Endothelial cell of umbilical vein (primary cell): ENCODE data around the gene ZNF644. TPM values are rescaled to one million over a fixed set of nuclear protein-coding genes. Genes with fewer than 3 reads are reported as not detected.

Experiments used
- BruUV-seq: library from RNA; stranded (reverse); fragments of 400-500 nt; replicated peaks from 2 replicates; lab custom pipeline; 2021; lab: Mats Ljungman, UMichigan
- CTCF ChIA-PET: fragments of 300-600, 350-600 bp; sonication (Branson Sonifier 250); formaldehyde crosslinking; loops from one replicate; lab custom pipeline; 2021; ENCODE audit warnings: antibody characterized with exemption, inconsistent platforms; lab: Charles Lee
- POLR2A ChIA-PET: fragments of 300-600, 350-600 bp; sonication (Branson Sonifier 250); formaldehyde crosslinking; loops from one replicate; lab custom pipeline; 2021; ENCODE audit warnings: antibody characterized with exemption, inconsistent platforms; lab: Charles Lee
- DNase-seq: peaks from one replicate; pipeline ENCODE4 v3.0.0-alpha.2; 2011; ENCODE audit warnings: low read depth, low spot score
- FAIRE-seq: peaks from 2 replicates; lab custom pipeline; 2011; peaks lifted over from hg19 to GRCh38; lab: Jason Lieb, UNC
- H2AFZ ChIP-seq: 2 replicates; pipeline ENCODE4 v1.6.0; 2012; ENCODE audit warnings: low read depth, low read length, control low read depth, inconsistent platforms
- H3K27ac ChIP-seq: 2 replicates; pipeline ENCODE4 v1.5.1; 2011; ENCODE audit warnings: low read depth, mild to moderate bottlenecking, control low read depth, low read length, moderate library complexity; ENCODE audit not compliant: insufficient read depth
- H3K27me3 ChIP-seq, 2 experiments: 2 replicates each; pipeline versions ENCODE4 v1.6.0 to v1.6.1; 2011; ENCODE audit warnings: low read length in 2 of 2, mixed read lengths in 1 of 2; ENCODE audit not compliant: control insufficient read depth in 2 of 2, insufficient read depth in 2 of 2
- H3K36me3 ChIP-seq, 2 experiments: 2 replicates in 1 of 2; 3 replicates in 1 of 2; pipeline ENCODE4 v1.5.1; 2011; ENCODE audit warnings: low read length in 2 of 2, mild to moderate bottlenecking in 1 of 2, moderate library complexity in 1 of 2; ENCODE audit not compliant: control insufficient read depth in 2 of 2, insufficient read depth in 2 of 2; ENCODE audit errors: extremely low read depth in 1 of 2
- H3K4me1 ChIP-seq: 3 replicates; pipeline ENCODE4 v1.5.1; 2011; ENCODE audit warnings: mild to moderate bottlenecking, low read length; ENCODE audit not compliant: control insufficient read depth, insufficient read depth; ENCODE audit errors: extremely low read depth
- H3K4me2 ChIP-seq: 2 replicates; pipeline ENCODE4 v1.6.1; 2011; ENCODE audit warnings: low read length, control low read depth, mixed read lengths; ENCODE audit not compliant: insufficient read depth
- H3K4me3 ChIP-seq, 3 experiments: fragments of 200-600 bp in 1 of 3; sonication (generic), shearing (Covaris generic) in 1 of 3; replicated peaks in 1 of 3; 2 replicates each; pipeline ENCODE4 v1.5.1; 2011 to 2016; ENCODE audit warnings: control low read depth in 3 of 3, low read length in 3 of 3, mild to moderate bottlenecking in 2 of 3, inconsistent platforms in 1 of 3, low read depth in 1 of 3, moderate library complexity in 1 of 3; ENCODE audit not compliant: insufficient read depth in 1 of 3
- H3K79me2 ChIP-seq: 2 replicates; pipeline ENCODE4 v1.6.0; 2012; ENCODE audit warnings: low read length, inconsistent platforms; ENCODE audit not compliant: control insufficient read depth, insufficient read depth
- H3K9ac ChIP-seq: replicated peaks from 2 replicates; pipeline ENCODE3; 2011; ENCODE audit warnings: low read length, control low read depth; ENCODE audit not compliant: insufficient read depth; ENCODE audit errors: extremely low read depth
- H3K9me1 ChIP-seq: replicated peaks from 3 replicates; pipeline ENCODE4 v1.6.0; 2011; ENCODE audit warnings: mild to moderate bottlenecking, low read length; ENCODE audit not compliant: control insufficient read depth, insufficient read depth; ENCODE audit errors: extremely low read depth
- H3K9me3 ChIP-seq: replicated peaks from 2 replicates; pipeline ENCODE4 v1.5.1; 2012; ENCODE audit warnings: low read length, inconsistent platforms; ENCODE audit not compliant: control insufficient read depth, insufficient read depth
- H4K20me1 ChIP-seq: replicated peaks from 2 replicates; pipeline ENCODE3; 2011; ENCODE audit warnings: mild to moderate bottlenecking, low read length; ENCODE audit not compliant: control insufficient read depth, insufficient read depth; ENCODE audit errors: extremely low read depth
- CTCF ChIP-seq, 2 donors: IDR thresholded peaks; 1 replicate in 1 of 2; 2 replicates in 1 of 2; pipeline ENCODE4 v1.5.1; 2011; ENCODE audit warnings: low read length in 2 of 2, mild to moderate bottlenecking in 2 of 2, moderate library complexity in 2 of 2, control low read depth in 1 of 2, inconsistent platforms in 1 of 2, low read depth in 1 of 2; ENCODE audit not compliant: insufficient read depth in 1 of 2; ENCODE audit errors: extremely low read depth in 1 of 2
- EZH2 ChIP-seq: IDR thresholded peaks from 2 replicates; pipeline ENCODE4 v1.6.1; 2012; ENCODE audit warnings: borderline replicate concordance, low read depth, mild to moderate bottlenecking, moderate library complexity, low read length, inconsistent platforms; ENCODE audit not compliant: severe bottlenecking
- FOS ChIP-seq: IDR thresholded peaks from 2 replicates; pipeline ENCODE4 v1.6.1; 2011; ENCODE audit warnings: mild to moderate bottlenecking, low read length, moderate library complexity, borderline replicate concordance; ENCODE audit not compliant: insufficient read depth
- GATA2 ChIP-seq: IDR thresholded peaks from 2 replicates; pipeline ENCODE4 v1.7.0; 2011; ENCODE audit warnings: low read depth, mild to moderate bottlenecking, moderate library complexity, mixed read lengths, low read length; ENCODE audit not compliant: insufficient read length, insufficient read depth
- JUN ChIP-seq: IDR thresholded peaks from 2 replicates; pipeline ENCODE4 v1.6.1; 2011; ENCODE audit warnings: borderline replicate concordance, low read depth; ENCODE audit not compliant: insufficient read length, insufficient read depth
- MAX ChIP-seq: IDR thresholded peaks from 2 replicates; pipeline ENCODE4 v1.6.1; 2011; ENCODE audit not compliant: insufficient read depth, insufficient read length
- MYC ChIP-seq: IDR thresholded peaks from one replicate; pipeline ENCODE4 v1.6.1; 2011; ENCODE audit warnings: mild to moderate bottlenecking, low read depth, low read length
- POLR2A ChIP-seq: IDR thresholded peaks from 2 replicates; pipeline ENCODE4 v1.6.1; 2012; ENCODE audit warnings: low read depth, mild to moderate bottlenecking, control low read depth, low read length
- POLR2AphosphoS5 ChIP-seq: IDR thresholded peaks from 2 replicates; pipeline ENCODE4 v1.6.1; 2012; ENCODE audit warnings: low read depth, mild to moderate bottlenecking, control low read depth, low read length, moderate library complexity; ENCODE audit not compliant: insufficient read depth
- dilution Hi-C: fragments of 300-500 bp; cut with MboI; formaldehyde crosslinking; loops from one replicate; pipeline ENCODE4 v1.15.0; 2019; ENCODE audit warnings: low sequenced_read_pairs; ENCODE audit not compliant: extremely low pct_ligation_motif_present
- intact Hi-C: fragments of 100-400 bp; cut with micrococcal nuclease; formaldehyde crosslinking; loops from one replicate; pipeline ENCODE4 v1.10.0; 2022
- polyA plus RNA-seq, 4 experiments: library from polyadenylated mRNA; depleted of rRNA in 3 of 4; stranded (reverse) in 3 of 4; unstranded in 1 of 4; fragments of >200 nt; gene quantifications; 2 replicates each; pipeline versions ENCODE4 v1.2.1 to v1.2.3, GENCODE V29; 2011 to 2012; ENCODE audit warnings: missing spikeins in 1 of 4
- total RNA-seq: library from RNA; stranded (reverse); gene quantifications from 2 replicates; pipeline ENCODE4 v1.2.3, GENCODE V29; 2021

ZNF644 gene
- total and polyA plus RNA-seq, 2 donors (not counting 3 experiments of a cell fraction or from before 2014, with no cell fraction given): 7.2 to 47.0 TPM

GRCh38 chr1:90924982-90925381, 96.9 kb downstream of the ZNF644 start:
- Histone ChIP-seq H3K27ac (no peak overlapping the region), H4K20me1 (peaks cover 5% of the 10 kb centered on the region), H3K9ac (no peak overlapping the region), H3K79me2 (peaks cover 78% of the 10 kb centered on the region), H3K4me3 (no peak overlapping the region), H3K4me2 (no peak overlapping the region), H3K36me3 (no peaks in the 10 kb centered on the region), H2AFZ (no peak overlapping the region), H3K9me1 (no peaks in the 10 kb centered on the region), H3K4me1 (no peaks in the 10 kb centered on the region), H3K27me3 (no peaks in the 10 kb centered on the region), H3K9me3 (no peaks in the 10 kb centered on the region)
- POLR2A ChIA-PET: no interaction called here
- intact Hi-C loops: no loop called here
- TF ChIP-seq MAX (no peak), MYC (no peak)
- CTCF ChIA-PET: no interaction called here
- FAIRE-seq: no peak
- no TSS peak for BruUV-seq
- DNase-seq: no peak
- dilution Hi-C loops: no loop called here

- DNase-seq (no peak), FAIRE-seq (no peak)
- TF ChIP-seq POLR2AphosphoS5: no peak
- no peak for TF ChIP-seq EZH2
- no peak for TF ChIP-seq CTCF (IDR thresholded peaks at IDR 0.05; ENCODE audit: extremely low read depth in 1 of 2, insufficient read depth in 1 of 2, low read depth in 1 of 2, low read length in 2 of 2)
- TF ChIP-seq MAX: no peak
- no peak for TF ChIP-seq FOS
- no peak for TF ChIP-seq POLR2A
- TF ChIP-seq GATA2: no peak
- no peak for TF ChIP-seq JUN
- TF ChIP-seq MYC: no peak
- no peaks in the 10 kb centered on the region for H3K9me1 ChIP-seq
- no peaks in the 10 kb centered on the region for H3K4me1 ChIP-seq
- no TSS peak for BruUV-seq
- ChIA-PET CTCF (no interaction called here), POLR2A (no interaction called here)
- no peaks in the 10 kb centered on the region for H3K27me3 ChIP-seq
- H4K20me1 ChIP-seq: peaks cover 3% of the 10 kb centered on the region
- no peak overlapping the region for H2AFZ ChIP-seq
- intact Hi-C loops: no loop called here
- no peaks in the 10 kb centered on the region for H3K36me3 ChIP-seq
- H3K4me3 ChIP-seq: no peak overlapping the region
- no peak overlapping the region for H3K4me2 ChIP-seq
- dilution Hi-C loops: no loop called here
- no peak overlapping the region for H3K27ac ChIP-seq
- H3K9me3 ChIP-seq: no peaks in the 10 kb centered on the region
- H3K79me2 ChIP-seq: peaks cover 71% of the 10 kb centered on the region
- no peak overlapping the region for H3K9ac ChIP-seq
These were observed 98.8 kb downstream of the ZNF644 start for GRCh38 chr1:90922996-90923395.
